Lung (tissue), 16 donors: ENCODE measurements around the gene SHTN1. TPM values are rescaled to one million over a fixed set of nuclear protein-coding genes. Genes with fewer than 3 reads are reported as not detected.

ENCODE experiments used
- ATAC-seq: fragments of 200-7000 bp; cut with Tn5 transposase; one replicate; pipeline ENCODE4 v1.9.1; 2020; ENCODE audit warnings: moderate number of reproducible peaks; ENCODE audit not compliant: insufficient read depth, low FRiP score
- DNase-seq, 3 donors: peaks; one replicate each; pipeline ENCODE4 v3.0.0-alpha.2; 2013 to 2017
- H3K27ac ChIP-seq, 2 donors: one replicate each; pipeline ENCODE4 v1.5.1; 2013; ENCODE audit warnings: mild to moderate bottlenecking in 2 of 2, moderate library complexity in 2 of 2, control low read depth in 1 of 2, inconsistent platforms in 1 of 2, low read depth in 1 of 2, low read length in 1 of 2
- H3K27me3 ChIP-seq, 3 donors: one replicate each; pipeline ENCODE4 v1.5.1; 2013; ENCODE audit warnings: low read length in 2 of 3; ENCODE audit not compliant: control insufficient read depth in 3 of 3, insufficient read depth in 3 of 3
- H3K36me3 ChIP-seq, 4 donors: one replicate each; pipeline ENCODE4 v1.5.1; 2013; ENCODE audit warnings: low read length in 4 of 4, mild to moderate bottlenecking in 1 of 4, moderate library complexity in 1 of 4; ENCODE audit not compliant: control insufficient read depth in 4 of 4, insufficient read depth in 4 of 4
- H3K4me1 ChIP-seq, 5 donors: one replicate each; pipeline ENCODE4 v1.5.1; 2013; ENCODE audit warnings: low read length in 5 of 5, mild to moderate bottlenecking in 2 of 5, moderate library complexity in 1 of 5; ENCODE audit not compliant: control insufficient read depth in 5 of 5, insufficient read depth in 5 of 5
- H3K4me3 ChIP-seq: one replicate; pipeline ENCODE4 v1.5.1; 2013; ENCODE audit warnings: mild to moderate bottlenecking, control low read depth, moderate library complexity
- H3K9ac ChIP-seq, 2 donors: one replicate each; pipeline ENCODE4 v1.5.1; 2013; ENCODE audit warnings: low read length in 2 of 2, control low read depth in 1 of 2; ENCODE audit not compliant: insufficient read depth in 1 of 2
- H3K9me3 ChIP-seq, 4 donors: one replicate each; pipeline ENCODE4 v1.5.1; 2013; ENCODE audit warnings: low read length in 3 of 4, mild to moderate bottlenecking in 1 of 4, moderate library complexity in 1 of 4; ENCODE audit not compliant: control insufficient read depth in 4 of 4, insufficient read depth in 3 of 4
- CTCF ChIP-seq: IDR thresholded peaks from 2 replicates; pipeline ENCODE4 v1.5.1; 2012; ENCODE audit warnings: mild to moderate bottlenecking; ENCODE audit errors: control extremely low read depth, extremely low read depth
- WGBS, 2 donors: extraction: QIAGEN DNeasy Blood & Tissue Kit; methylation state at CpG; one replicate each; pipeline ENCODE4 v1.1.7; 2013; 5-methylcytosine and 5-hydroxymethylcytosine counted together
- long read RNA-seq, 5 donors: transcript quantifications; one replicate each; lab custom pipeline, GENCODE V29; 2026
- polyA plus RNA-seq, 2 donors: library from polyadenylated mRNA; stranded (reverse); fragments of 200-250 nt; gene quantifications; one replicate each; pipeline ENCODE4 v1.2.1, GENCODE V29; 2013
- total RNA-seq, 2 donors: library from RNA; depleted of rRNA in 1 of 2; stranded (reverse); fragments of >200 nt in 1 of 2; gene quantifications; one replicate each; pipeline ENCODE4 v1.2.1, GENCODE V29; 2014 to 2021
- donor health status: control.
- donor health status: control.
- donor health status: Bipolar disorder and iron deficiency.
- donor health status: healthy.
- donor health status: DM: yes; HTN: yes; CAD: no.

Gene SHTN1, protein sequence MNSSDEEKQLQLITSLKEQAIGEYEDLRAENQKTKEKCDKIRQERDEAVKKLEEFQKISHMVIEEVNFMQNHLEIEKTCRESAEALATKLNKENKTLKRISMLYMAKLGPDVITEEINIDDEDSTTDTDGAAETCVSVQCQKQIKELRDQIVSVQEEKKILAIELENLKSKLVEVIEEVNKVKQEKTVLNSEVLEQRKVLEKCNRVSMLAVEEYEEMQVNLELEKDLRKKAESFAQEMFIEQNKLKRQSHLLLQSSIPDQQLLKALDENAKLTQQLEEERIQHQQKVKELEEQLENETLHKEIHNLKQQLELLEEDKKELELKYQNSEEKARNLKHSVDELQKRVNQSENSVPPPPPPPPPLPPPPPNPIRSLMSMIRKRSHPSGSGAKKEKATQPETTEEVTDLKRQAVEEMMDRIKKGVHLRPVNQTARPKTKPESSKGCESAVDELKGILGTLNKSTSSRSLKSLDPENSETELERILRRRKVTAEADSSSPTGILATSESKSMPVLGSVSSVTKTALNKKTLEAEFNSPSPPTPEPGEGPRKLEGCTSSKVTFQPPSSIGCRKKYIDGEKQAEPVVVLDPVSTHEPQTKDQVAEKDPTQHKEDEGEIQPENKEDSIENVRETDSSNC
- total RNA-seq (10 to 100 TPM; 14.4 to 28.4 TPM), polyA plus RNA-seq (10 to 100 TPM; 14.0 to 19.0 TPM)
- long read RNA-seq, donor 1, full-length matches to known transcripts = 2 of 2 reads
- long read RNA-seq, donor 1, partial matches to known transcripts = 0 of 2 reads
- long read RNA-seq, donor 1, other reads (novel, unspliced or antisense) = 0 of 2 reads
- long read RNA-seq, donor 2, partial matches to known transcripts = 7 of 7 reads
- long read RNA-seq, donor 2, other reads (novel, unspliced or antisense) = 0 of 7 reads
- long read RNA-seq, donor 3, full-length matches to known transcripts = 1 of 1 reads
- long read RNA-seq, donor 3, partial matches to known transcripts = 0 of 1 reads
- long read RNA-seq, donor 3, other reads (novel, unspliced or antisense) = 0 of 1 reads
- long read RNA-seq, donor 4 = 0 reads
- long read RNA-seq, donor 5, full-length matches to known transcripts = 3 of 26 reads
- long read RNA-seq, donor 5, partial matches to known transcripts = 23 of 26 reads
- long read RNA-seq, donor 5, other reads (novel, unspliced or antisense) = 0 of 26 reads

GRCh38 chr10:117005026-117005526 is at the start of gene SHTN1:
Gene SHTN1 (minus strand): TSS chr10:117005187. CDS start chr10:117005079, 108 bp downstream.
- Histone ChIP-seq H3K27me3 (peaks cover 0 to 8% (median 0%) of the 10 kb centered on the region in 3 donors), H3K9ac (peak within 1 kb of the TSS; percentile 32 to 78), H3K27ac (peak within 1 kb of the TSS in 1 of 2 donors; percentile 97), H3K4me1 (peaks cover 0 to 9% (median 2%) of the 10 kb centered on the region in 5 donors), H3K4me3 (peak within 1 kb of the TSS; percentile 74), H3K9me3 (no peaks in the 10 kb centered on the region), H3K36me3 (no peaks in the 10 kb centered on the region)
- peak; percentile 90 for ATAC-seq
- TF ChIP-seq CTCF = no peak
- DNase-seq = peak; percentile 65 to 81 (median 80)
- 0 to 1% methylated on average over 37 to 46 of the region's 46 CpGs for WGBS, 2 donors

- ATAC-seq (no peak), DNase-seq (no peak)
- no peak for TF ChIP-seq CTCF
- H3K27ac ChIP-seq = no peak overlapping the region
- H3K9ac ChIP-seq = no peak overlapping the region
- WGBS, 2 donors = 73 to 74% methylated on average over 1 of the region's 1 CpG
- peaks cover 0 to 3% (median 0%) of the 10 kb centered on the region in 4 donors for H3K9me3 ChIP-seq
- H3K36me3 ChIP-seq = no peaks in the 10 kb centered on the region
- H3K27me3 ChIP-seq = no peaks in the 10 kb centered on the region
- H3K4me1 ChIP-seq = no peaks in the 10 kb centered on the region
- no peak overlapping the region for H3K4me3 ChIP-seq
Observed at GRCh38 chr10:117053482-117053881, 48.5 kb upstream of the SHTN1 start.

DNA sequence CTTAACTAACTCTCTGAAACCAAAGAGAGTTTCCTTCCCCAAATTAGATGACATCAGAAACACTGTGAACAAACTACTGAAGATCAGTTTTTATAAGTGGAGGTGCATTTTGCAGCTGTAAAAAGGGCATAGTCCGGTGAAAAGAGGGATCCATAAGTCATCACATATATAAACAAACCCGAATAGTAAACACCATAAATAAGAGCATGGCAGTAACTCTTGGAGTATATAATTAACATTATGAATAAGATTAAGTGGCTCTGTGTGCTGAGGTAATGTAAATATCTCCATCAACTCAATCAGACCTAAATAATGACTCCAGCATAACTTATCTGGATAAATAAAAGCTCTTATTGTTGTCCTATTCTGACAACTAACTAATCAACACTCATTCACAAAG is 43.0 kb upstream of the SHTN1 start:
- no peak overlapping the region for H3K9ac ChIP-seq
- ATAC-seq (no peak), DNase-seq (no peak)
- no peak overlapping the region for H3K27ac ChIP-seq
- peaks cover 0 to 3% (median 0%) of the 10 kb centered on the region in 4 donors for H3K9me3 ChIP-seq
- H3K4me1 ChIP-seq = no peaks in the 10 kb centered on the region
- no peaks in the 10 kb centered on the region for H3K27me3 ChIP-seq
- no peak for TF ChIP-seq CTCF
- no peaks in the 10 kb centered on the region for H3K36me3 ChIP-seq
- no peak overlapping the region for H3K4me3 ChIP-seq
- 75 to 94% methylated on average over 2 of the region's 2 CpGs for WGBS, 2 donors
